Measurements from ENCODE around the gene ETV1.

DNA sequence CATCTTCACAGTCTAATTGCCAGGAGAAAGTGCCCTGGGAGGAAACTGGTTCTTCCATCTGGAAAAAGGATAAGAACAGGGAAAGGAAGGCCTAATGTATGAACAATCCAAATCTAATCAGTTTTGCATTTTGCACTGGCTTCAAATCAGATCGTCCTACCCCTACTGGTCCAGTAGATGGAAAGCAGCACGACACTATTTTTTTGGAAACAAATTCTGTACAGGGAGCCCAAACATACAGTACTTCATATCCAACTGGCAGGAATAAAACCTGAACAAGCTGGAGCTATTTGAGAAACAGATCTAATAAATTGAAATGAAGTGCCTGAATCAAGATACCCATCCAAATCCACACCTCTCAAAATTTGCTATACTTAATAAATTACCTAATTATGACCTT is 36.5 kb downstream of the ETV1 start:
- TF ChIP-seq, protein P1, sequence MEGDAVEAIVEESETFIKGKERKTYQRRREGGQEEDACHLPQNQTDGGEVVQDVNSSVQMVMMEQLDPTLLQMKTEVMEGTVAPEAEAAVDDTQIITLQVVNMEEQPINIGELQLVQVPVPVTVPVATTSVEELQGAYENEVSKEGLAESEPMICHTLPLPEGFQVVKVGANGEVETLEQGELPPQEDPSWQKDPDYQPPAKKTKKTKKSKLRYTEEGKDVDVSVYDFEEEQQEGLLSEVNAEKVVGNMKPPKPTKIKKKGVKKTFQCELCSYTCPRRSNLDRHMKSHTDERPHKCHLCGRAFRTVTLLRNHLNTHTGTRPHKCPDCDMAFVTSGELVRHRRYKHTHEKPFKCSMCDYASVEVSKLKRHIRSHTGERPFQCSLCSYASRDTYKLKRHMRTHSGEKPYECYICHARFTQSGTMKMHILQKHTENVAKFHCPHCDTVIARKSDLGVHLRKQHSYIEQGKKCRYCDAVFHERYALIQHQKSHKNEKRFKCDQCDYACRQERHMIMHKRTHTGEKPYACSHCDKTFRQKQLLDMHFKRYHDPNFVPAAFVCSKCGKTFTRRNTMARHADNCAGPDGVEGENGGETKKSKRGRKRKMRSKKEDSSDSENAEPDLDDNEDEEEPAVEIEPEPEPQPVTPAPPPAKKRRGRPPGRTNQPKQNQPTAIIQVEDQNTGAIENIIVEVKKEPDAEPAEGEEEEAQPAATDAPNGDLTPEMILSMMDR (IDR thresholded peaks at IDR 0.05), result no peak
- TF ChIP-seq POLR2A (IDR thresholded peaks at IDR 0.05), result no peak

Measured in breast epithelium (tissue), 3 donors.